Measurements from ENCODE around the gene ACTL6B. TPM values are rescaled to one million over a fixed set of nuclear protein-coding genes. Genes with fewer than 3 reads are reported as not detected.
"Not testable (repeated sequence)": the region's sequence is repeated elsewhere in the genome, so short reads cannot be mapped to it uniquely, and the experiment has no call there.

The ACTL6B gene
- total and polyA plus RNA-seq, 4 donors, result not detected

DNA sequence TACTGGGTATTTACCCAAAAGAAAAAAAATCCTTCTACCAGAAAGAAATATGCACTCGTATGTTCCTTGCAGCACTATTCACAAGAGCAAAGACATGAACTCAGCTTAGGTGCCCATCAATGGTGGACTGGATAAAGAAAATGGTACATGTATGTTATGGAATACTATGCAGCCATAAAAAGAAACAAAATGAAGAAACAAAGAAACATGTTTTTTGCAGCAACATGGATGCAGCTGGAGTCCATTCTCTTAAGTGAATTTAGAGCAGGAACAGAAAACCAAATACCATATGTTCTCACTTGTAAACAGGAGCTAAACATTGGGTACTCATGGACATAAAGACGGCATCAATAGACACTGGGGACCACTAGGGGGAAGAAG is 11.8 kb upstream of the ACTL6B start:
- Histone ChIP-seq H3K4me3 (ENCODE audit: low read depth in 1 of 3, low read length in 3 of 3) (no peak overlapping the region), H3K9me3 (ENCODE audit: control insufficient read depth in 4 of 4, low read length in 3 of 4) (no peaks in the 10 kb centered on the region), H3K9ac (ENCODE audit: low read depth in 1 of 2, low read length in 2 of 2) (no peak overlapping the region), H3K36me3 (ENCODE audit: control insufficient read depth in 4 of 4, insufficient read depth in 3 of 4, low read depth in 1 of 4, low read length in 3 of 4) (no peaks in the 10 kb centered on the region), H3K27me3 (ENCODE audit: control insufficient read depth in 4 of 4, insufficient read depth in 4 of 4, low read length in 3 of 4) (no peaks in the 10 kb centered on the region), H3K27ac (ENCODE audit: low read depth in 1 of 2, low read length in 2 of 2) (no peak overlapping the region), H3K4me1 (ENCODE audit: control insufficient read depth in 4 of 4, insufficient read depth in 4 of 4, low read length in 3 of 4) (no peaks in the 10 kb centered on the region)
- no peak for TF ChIP-seq FOXA1 (IDR thresholded peaks at IDR 0.05)
- TF ChIP-seq TAF1 (conservative IDR thresholded peaks at IDR 0.05), result no peak
- WGBS, result 94% methylated on average over 2 of the region's 2 CpGs
- no peak for DNase-seq (ENCODE audit: low spot score)

DNA sequence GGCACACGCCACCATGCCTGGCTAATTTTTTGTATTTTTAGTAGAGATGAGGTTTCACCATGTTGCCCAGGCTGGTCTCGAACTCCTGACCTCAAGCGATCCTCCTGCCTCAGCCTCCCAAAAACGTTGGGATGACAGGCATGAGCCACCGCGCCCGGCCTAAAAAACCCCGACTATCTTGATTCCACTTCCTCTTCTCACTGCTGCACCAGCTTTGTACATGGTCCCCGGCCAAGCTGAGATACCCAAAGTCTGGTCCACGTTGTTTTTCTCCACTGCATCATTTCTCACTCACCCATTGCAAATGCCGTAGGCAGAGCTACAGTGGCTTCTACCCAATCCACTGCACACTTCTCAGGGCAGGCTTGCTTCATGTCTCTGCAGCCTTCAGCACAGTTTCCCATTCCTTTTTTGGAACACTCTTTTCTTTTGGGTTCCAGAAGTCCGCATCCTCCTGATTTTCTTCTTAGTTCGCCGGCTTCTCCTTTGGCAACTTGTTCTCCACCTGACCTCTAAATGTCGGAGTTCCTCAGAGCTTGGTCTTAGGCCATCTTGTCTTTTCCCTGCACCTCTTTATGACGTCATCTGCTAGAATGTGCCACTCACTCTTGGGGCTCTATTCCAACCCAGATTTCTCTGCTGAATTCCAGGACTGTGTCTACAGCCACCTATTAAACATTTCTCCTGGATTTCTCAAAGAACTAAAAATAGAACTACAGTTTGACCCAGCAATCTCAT is 11.3 kb upstream of the ACTL6B start:
- Histone ChIP-seq H3K9ac (ENCODE audit: low read depth in 1 of 2, low read length in 2 of 2) (no peak overlapping the region), H3K27me3 (ENCODE audit: control insufficient read depth in 4 of 4, insufficient read depth in 4 of 4, low read length in 3 of 4) (no peaks in the 10 kb centered on the region), H3K9me3 (ENCODE audit: control insufficient read depth in 4 of 4, low read length in 3 of 4) (no peaks in the 10 kb centered on the region), H3K36me3 (ENCODE audit: control insufficient read depth in 4 of 4, insufficient read depth in 3 of 4, low read depth in 1 of 4, low read length in 3 of 4) (no peaks in the 10 kb centered on the region), H3K27ac (ENCODE audit: low read depth in 1 of 2, low read length in 2 of 2) (no peak overlapping the region), H3K4me3 (ENCODE audit: low read depth in 1 of 3, low read length in 3 of 3) (no peak overlapping the region), H3K4me1 (ENCODE audit: control insufficient read depth in 4 of 4, insufficient read depth in 4 of 4, low read length in 3 of 4) (no peaks in the 10 kb centered on the region)
- no peak for DNase-seq (ENCODE audit: low spot score)
- TF ChIP-seq, protein P1, sequence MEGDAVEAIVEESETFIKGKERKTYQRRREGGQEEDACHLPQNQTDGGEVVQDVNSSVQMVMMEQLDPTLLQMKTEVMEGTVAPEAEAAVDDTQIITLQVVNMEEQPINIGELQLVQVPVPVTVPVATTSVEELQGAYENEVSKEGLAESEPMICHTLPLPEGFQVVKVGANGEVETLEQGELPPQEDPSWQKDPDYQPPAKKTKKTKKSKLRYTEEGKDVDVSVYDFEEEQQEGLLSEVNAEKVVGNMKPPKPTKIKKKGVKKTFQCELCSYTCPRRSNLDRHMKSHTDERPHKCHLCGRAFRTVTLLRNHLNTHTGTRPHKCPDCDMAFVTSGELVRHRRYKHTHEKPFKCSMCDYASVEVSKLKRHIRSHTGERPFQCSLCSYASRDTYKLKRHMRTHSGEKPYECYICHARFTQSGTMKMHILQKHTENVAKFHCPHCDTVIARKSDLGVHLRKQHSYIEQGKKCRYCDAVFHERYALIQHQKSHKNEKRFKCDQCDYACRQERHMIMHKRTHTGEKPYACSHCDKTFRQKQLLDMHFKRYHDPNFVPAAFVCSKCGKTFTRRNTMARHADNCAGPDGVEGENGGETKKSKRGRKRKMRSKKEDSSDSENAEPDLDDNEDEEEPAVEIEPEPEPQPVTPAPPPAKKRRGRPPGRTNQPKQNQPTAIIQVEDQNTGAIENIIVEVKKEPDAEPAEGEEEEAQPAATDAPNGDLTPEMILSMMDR (IDR thresholded peaks at IDR 0.05; ENCODE audit: low read depth, low read length, missing input control), result no peak
- no peak for TF ChIP-seq SP1 (IDR thresholded peaks at IDR 0.05)
- TF ChIP-seq HNF4G (IDR thresholded peaks at IDR 0.05), result no peak
- no peak for TF ChIP-seq RAD21 (IDR thresholded peaks at IDR 0.05)
- no peak for TF ChIP-seq FOXA1 (IDR thresholded peaks at IDR 0.05)
- TF ChIP-seq TAF1 (conservative IDR thresholded peaks at IDR 0.05), result no peak
- TF ChIP-seq RXRA (IDR thresholded peaks at IDR 0.05), result no peak
- 89% methylated on average over 16 of the region's 16 CpGs for WGBS

DNA sequence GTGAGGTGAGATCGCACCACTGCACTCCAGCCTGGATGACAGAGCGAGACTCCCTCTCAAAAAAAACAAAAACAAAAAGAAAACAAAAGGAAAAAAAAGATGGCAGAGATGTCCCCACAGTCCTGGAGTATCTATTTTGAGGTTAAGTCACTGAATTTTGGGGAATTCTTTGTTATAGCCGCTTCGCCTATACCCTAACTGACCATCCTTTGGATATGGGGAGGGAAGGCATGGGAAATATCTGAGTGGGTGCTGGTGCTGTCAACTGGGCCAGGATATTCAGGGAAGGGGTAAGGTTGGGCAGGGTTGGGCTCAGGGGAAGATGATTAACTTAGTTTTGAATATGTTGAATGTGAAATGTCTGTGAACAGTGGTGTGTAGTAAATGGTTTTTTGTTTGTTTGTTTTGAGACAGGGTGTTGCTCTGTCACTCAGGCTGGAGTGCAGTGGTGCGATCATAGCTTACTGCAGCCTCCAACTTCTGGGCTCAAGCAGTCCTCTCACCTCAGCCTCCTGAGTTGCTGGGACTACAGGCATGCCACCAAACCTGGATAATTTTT is 9.0 kb upstream of the ACTL6B start:
- Histone ChIP-seq H3K27ac (ENCODE audit: low read depth in 1 of 2, low read length in 2 of 2) (no peak overlapping the region), H3K27me3 (ENCODE audit: control insufficient read depth in 4 of 4, insufficient read depth in 4 of 4, low read length in 3 of 4) (no peaks in the 10 kb centered on the region), H3K9me3 (ENCODE audit: control insufficient read depth in 4 of 4, low read length in 3 of 4) (no peaks in the 10 kb centered on the region), H3K4me1 (ENCODE audit: control insufficient read depth in 4 of 4, insufficient read depth in 4 of 4, low read length in 3 of 4) (no peaks in the 10 kb centered on the region), H3K9ac (ENCODE audit: low read depth in 1 of 2, low read length in 2 of 2) (no peak overlapping the region), H3K4me3 (ENCODE audit: low read depth in 1 of 3, low read length in 3 of 3) (no peak overlapping the region), H3K36me3 (ENCODE audit: control insufficient read depth in 4 of 4, insufficient read depth in 3 of 4, low read depth in 1 of 4, low read length in 3 of 4) (no peaks in the 10 kb centered on the region)
- 98% methylated on average over 5 of the region's 5 CpGs for WGBS
- no peak for DNase-seq (ENCODE audit: low spot score)
- no peak for TF ChIP-seq HNF4G (IDR thresholded peaks at IDR 0.05)
- no peak for TF ChIP-seq NR2F2 (IDR thresholded peaks at IDR 0.05)
- TF ChIP-seq, protein P2, sequence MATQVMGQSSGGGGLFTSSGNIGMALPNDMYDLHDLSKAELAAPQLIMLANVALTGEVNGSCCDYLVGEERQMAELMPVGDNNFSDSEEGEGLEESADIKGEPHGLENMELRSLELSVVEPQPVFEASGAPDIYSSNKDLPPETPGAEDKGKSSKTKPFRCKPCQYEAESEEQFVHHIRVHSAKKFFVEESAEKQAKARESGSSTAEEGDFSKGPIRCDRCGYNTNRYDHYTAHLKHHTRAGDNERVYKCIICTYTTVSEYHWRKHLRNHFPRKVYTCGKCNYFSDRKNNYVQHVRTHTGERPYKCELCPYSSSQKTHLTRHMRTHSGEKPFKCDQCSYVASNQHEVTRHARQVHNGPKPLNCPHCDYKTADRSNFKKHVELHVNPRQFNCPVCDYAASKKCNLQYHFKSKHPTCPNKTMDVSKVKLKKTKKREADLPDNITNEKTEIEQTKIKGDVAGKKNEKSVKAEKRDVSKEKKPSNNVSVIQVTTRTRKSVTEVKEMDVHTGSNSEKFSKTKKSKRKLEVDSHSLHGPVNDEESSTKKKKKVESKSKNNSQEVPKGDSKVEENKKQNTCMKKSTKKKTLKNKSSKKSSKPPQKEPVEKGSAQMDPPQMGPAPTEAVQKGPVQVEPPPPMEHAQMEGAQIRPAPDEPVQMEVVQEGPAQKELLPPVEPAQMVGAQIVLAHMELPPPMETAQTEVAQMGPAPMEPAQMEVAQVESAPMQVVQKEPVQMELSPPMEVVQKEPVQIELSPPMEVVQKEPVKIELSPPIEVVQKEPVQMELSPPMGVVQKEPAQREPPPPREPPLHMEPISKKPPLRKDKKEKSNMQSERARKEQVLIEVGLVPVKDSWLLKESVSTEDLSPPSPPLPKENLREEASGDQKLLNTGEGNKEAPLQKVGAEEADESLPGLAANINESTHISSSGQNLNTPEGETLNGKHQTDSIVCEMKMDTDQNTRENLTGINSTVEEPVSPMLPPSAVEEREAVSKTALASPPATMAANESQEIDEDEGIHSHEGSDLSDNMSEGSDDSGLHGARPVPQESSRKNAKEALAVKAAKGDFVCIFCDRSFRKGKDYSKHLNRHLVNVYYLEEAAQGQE (IDR thresholded peaks at IDR 0.05), result no peak
- no peak for TF ChIP-seq EGR1 (IDR thresholded peaks at IDR 0.05; ENCODE audit: low read depth in 2 of 2)

DNA sequence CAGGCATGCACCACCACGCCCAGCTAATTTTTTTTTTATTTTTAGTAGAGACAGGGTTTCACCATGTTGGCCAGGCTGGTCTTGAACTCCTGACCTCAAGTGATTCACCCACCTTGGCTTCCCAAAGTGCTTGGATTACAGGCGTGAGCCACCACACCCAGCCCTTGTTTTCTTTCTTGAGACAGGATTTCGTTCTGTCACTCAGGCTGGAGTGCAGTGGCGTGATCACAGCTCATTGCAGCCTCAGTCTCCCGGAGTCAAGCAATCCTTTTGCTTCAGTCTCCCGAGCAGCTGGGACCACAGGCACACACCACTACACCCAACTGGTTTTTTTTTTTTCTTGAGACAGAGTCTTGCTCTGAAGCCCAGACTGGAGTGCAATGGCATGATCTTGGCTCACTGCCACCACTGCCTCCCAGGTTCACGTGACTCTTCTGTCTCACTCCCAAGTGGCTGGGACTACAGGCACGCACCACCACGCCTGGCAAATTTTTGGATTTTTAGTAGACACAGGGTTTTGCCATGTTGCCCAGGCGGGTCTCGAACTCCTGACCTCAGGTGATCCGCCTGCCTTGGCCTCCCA is 6.0 kb upstream of the ACTL6B start:
- H3K36me3 ChIP-seq (ENCODE audit: control insufficient read depth in 4 of 4, insufficient read depth in 3 of 4, low read depth in 1 of 4, low read length in 3 of 4); H3K27me3 ChIP-seq (ENCODE audit: control insufficient read depth in 4 of 4, insufficient read depth in 4 of 4, low read length in 3 of 4); H3K9ac ChIP-seq (ENCODE audit: low read depth in 1 of 2, low read length in 2 of 2); H3K4me3 ChIP-seq (ENCODE audit: low read depth in 1 of 3, low read length in 3 of 3); H3K9me3 ChIP-seq (ENCODE audit: control insufficient read depth in 4 of 4, low read length in 3 of 4); H3K27ac ChIP-seq (ENCODE audit: low read depth in 1 of 2, low read length in 2 of 2); H3K4me1 ChIP-seq (ENCODE audit: control insufficient read depth in 4 of 4, insufficient read depth in 4 of 4, low read length in 3 of 4); DNase-seq (ENCODE audit: low spot score): not testable (repeated sequence)
- 78% methylated on average over 12 of the region's 12 CpGs for whole genome bisulfite sequencing

All from liver (tissue), 9 donors.